Measurements from ENCODE around the gene ASB1.

GRCh38 chr2:238461916-238462315 is 35.2 kb downstream of the ASB1 start:
- TF ChIP-seq FOXA1 (IDR thresholded peaks at IDR 0.05) (no peak), FOXM1 (IDR thresholded peaks at IDR 0.05; ENCODE audit: borderline replicate concordance) (no peak), BHLHE40 (IDR thresholded peaks at IDR 0.05; ENCODE audit: borderline replicate concordance) (no peak), SP1 (IDR thresholded peaks at IDR 0.05) (no peak), FOXK2 (IDR thresholded peaks at IDR 0.05) (no peak), ZNF384 (IDR thresholded peaks at IDR 0.05) (no peak), LEF1 (IDR thresholded peaks at IDR 0.05; ENCODE audit: borderline replicate concordance) (no peak), ELF4 (IDR thresholded peaks at IDR 0.05) (no peak)
